ENCODE measurements around the gene OTOG.

DNA sequence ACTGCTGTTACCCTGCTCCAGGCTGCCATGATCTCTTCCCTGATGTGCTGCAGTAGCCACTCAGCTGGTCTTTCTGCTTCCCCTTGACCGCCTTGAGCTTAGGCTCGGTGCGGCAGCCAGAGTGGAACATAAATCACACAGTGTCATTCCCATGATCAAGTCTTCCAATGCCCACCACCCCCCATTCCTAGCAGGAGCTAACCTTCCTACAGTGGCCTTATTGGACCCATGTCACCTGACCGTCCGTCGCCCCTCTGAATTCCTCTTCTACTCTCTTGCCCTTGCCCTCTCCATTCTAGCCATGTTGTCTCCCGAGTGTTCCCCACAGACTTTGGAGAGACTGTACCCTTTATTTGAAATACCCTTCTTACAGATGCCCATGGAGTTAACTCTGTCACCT lies 43.4 kb downstream of the OTOG start:
- TF ChIP-seq, protein P1, sequence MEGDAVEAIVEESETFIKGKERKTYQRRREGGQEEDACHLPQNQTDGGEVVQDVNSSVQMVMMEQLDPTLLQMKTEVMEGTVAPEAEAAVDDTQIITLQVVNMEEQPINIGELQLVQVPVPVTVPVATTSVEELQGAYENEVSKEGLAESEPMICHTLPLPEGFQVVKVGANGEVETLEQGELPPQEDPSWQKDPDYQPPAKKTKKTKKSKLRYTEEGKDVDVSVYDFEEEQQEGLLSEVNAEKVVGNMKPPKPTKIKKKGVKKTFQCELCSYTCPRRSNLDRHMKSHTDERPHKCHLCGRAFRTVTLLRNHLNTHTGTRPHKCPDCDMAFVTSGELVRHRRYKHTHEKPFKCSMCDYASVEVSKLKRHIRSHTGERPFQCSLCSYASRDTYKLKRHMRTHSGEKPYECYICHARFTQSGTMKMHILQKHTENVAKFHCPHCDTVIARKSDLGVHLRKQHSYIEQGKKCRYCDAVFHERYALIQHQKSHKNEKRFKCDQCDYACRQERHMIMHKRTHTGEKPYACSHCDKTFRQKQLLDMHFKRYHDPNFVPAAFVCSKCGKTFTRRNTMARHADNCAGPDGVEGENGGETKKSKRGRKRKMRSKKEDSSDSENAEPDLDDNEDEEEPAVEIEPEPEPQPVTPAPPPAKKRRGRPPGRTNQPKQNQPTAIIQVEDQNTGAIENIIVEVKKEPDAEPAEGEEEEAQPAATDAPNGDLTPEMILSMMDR (conservative IDR thresholded peaks at IDR 0.05 in 1 of 2, IDR thresholded peaks at IDR 0.05 in 1 of 2; ENCODE audit: extremely low read depth in 1 of 2, insufficient read depth in 1 of 2, low read depth in 1 of 2, low read length in 2 of 2): no peak
- TF ChIP-seq EZH2 (IDR thresholded peaks at IDR 0.05; ENCODE audit: borderline replicate concordance, low read length): no peak
